GM12865 (cell line): ENCODE data around the gene KRT36.

Source experiments
- DNase-seq: peaks from one replicate; pipeline ENCODE4 v3.0.0; 2010; ENCODE audit warnings: low read depth
- H3K4me3 ChIP-seq: 2 replicates; pipeline ENCODE4 v1.5.1; 2011; ENCODE audit warnings: mild to moderate bottlenecking, low read depth, low read length, control low read depth
- TF ChIP-seq, protein P1 (sequence below): IDR thresholded peaks from 2 replicates; pipeline ENCODE4 v1.5.1; 2011; ENCODE audit warnings: low read length, control low read depth, low read depth, inconsistent platforms; ENCODE audit not compliant: insufficient read depth; ENCODE audit errors: missing control alignments

Gene KRT36

DNA sequence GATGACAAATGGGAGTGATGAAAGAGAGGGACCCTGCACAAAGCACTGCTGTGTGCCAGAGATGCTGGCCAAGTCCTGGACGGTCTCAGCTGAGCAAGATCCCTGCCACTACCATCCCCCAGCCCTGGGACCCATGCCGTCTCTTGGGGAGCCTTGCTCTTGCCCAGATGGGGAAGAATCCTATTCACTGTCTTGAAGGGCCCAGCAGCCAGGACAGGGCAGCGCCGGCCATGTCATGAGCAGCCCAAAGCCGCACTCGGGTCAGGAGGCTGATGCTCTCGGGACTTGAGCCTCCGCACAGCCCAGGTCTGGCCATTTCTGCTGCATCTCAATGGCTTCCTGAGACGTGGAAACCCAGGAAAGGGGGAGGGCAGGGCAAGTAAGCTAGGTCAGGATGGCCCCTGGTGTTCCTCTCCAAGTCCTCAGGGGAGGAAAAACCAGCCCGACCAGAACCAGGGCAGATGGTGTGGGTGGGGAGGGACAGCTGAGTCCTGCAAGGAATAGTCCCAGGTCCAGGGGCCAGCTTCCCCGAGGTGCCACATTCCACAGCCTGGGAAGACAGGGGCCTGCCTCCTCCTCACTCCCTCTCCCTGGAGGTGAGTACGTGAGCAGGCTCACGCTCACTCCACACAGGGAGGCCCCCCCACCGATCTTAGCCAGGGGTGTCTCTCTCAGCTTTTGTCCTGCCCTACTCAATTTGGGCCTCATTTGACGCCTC lies 46.2 kb upstream of the KRT36 start:
- TF ChIP-seq, protein P1, sequence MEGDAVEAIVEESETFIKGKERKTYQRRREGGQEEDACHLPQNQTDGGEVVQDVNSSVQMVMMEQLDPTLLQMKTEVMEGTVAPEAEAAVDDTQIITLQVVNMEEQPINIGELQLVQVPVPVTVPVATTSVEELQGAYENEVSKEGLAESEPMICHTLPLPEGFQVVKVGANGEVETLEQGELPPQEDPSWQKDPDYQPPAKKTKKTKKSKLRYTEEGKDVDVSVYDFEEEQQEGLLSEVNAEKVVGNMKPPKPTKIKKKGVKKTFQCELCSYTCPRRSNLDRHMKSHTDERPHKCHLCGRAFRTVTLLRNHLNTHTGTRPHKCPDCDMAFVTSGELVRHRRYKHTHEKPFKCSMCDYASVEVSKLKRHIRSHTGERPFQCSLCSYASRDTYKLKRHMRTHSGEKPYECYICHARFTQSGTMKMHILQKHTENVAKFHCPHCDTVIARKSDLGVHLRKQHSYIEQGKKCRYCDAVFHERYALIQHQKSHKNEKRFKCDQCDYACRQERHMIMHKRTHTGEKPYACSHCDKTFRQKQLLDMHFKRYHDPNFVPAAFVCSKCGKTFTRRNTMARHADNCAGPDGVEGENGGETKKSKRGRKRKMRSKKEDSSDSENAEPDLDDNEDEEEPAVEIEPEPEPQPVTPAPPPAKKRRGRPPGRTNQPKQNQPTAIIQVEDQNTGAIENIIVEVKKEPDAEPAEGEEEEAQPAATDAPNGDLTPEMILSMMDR = no peak
- no peak for DNase-seq
- no peak overlapping the region for H3K4me3 ChIP-seq

DNA sequence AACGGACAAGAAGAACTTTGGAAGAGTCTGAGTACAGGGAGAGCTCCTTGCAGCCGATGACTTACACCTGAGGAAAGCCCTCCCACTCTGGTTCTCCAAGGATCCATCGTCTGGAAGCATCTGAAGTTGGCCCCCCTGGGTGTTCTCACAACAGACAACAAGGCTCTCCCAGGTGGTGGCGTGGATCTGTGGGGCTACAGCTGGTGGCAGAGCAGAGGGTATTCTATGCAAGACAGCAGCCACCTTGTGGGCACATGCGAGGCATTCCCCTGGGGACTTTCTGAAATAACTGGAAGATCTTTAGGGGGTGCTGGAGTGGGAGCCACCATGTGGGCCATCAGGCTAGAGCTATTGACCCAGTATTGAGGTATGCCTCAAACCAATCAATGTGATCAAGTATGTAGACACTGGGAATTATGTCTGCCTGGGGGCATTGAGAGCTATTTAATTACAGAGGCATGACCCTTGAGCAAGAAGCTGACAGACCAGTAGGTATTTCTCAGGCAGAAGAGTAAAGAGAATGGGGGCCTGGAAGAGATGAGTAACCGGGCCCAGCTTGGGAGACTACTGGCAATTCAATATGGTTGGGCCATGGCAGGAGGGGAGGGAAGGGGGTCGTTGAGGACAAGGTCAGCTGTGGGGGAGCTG lies 45.3 kb upstream of the KRT36 start:
- TF ChIP-seq, protein P1 = no peak
- H3K4me3 ChIP-seq = no peak overlapping the region
- DNase-seq = no peak

DNA sequence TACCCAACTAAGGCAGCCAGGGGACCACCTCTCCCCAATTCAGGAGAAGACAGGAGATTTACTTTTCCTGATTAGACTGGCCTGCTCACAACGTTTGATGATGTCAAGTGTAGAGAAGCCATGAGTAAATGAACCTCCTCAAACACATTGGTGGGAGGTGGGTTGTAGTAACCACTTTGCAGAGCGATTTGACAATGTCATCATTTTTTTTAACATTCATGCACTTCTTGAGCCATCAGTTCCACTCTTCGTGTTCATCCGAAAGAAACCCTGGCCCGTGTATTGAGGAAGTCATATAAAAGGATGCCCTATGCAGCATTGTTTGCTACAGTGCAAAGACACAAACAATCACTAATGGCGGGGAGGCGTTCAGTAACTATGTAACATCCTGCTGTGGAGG lies 43.9 kb upstream of the KRT36 start:
- no peak overlapping the region for H3K4me3 ChIP-seq
- TF ChIP-seq, protein P1 = no peak
- DNase-seq = no peak

DNA sequence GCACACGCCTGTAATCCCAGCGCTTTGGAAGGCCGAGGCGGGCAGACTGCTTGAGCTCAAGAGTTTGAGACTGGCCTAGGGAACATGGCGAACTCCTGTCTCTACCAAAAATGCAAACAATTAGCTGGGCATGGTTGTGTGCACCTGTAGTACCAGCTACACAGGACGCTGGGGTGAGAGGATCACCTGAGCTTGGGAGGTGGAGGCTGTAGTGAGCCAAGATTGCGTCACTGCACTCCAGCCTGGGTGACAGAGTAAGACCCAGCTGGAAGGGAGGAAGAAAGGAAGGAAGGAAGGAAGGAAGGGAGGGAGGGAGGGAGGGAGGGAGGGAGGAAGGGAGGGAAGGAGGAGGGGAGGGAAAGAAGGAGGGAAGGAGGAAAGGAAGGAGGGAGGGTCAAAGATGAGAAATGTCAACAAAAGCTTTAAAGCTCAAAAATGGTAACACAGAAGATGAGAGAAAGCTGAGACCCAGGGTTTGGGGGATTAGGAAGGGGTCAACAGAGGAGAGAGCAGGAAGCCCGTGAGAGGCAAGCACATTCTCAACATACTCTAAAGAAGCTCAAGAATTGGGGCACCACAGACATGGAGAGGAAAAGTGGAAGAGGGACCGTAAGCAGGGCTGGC lies 43.3 kb upstream of the KRT36 start:
- TF ChIP-seq, protein P1 = no peak
- H3K4me3 ChIP-seq = no peak overlapping the region
- no peak for DNase-seq

DNA sequence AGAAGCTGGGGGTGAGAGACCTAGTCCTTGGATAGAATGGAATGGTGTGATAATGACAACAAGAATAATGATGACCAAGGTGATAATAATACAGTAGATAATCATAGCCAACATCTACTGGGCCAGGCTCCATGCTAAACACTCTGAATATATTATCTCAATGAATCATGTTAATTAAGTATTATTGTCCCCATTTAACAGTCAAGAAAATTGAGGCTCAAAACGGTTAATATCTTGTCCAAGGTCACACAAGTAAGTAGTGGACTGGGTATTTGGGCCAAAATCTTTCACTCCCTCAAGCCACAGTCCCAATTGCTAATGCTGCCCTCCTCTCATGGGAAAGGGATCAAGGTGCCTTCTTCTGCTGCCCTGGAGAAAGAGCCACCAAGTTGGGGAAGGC lies 42.3 kb upstream of the KRT36 start:
- no peak for DNase-seq
- H3K4me3 ChIP-seq = no peak overlapping the region
- TF ChIP-seq, protein P1 = no peak

DNA sequence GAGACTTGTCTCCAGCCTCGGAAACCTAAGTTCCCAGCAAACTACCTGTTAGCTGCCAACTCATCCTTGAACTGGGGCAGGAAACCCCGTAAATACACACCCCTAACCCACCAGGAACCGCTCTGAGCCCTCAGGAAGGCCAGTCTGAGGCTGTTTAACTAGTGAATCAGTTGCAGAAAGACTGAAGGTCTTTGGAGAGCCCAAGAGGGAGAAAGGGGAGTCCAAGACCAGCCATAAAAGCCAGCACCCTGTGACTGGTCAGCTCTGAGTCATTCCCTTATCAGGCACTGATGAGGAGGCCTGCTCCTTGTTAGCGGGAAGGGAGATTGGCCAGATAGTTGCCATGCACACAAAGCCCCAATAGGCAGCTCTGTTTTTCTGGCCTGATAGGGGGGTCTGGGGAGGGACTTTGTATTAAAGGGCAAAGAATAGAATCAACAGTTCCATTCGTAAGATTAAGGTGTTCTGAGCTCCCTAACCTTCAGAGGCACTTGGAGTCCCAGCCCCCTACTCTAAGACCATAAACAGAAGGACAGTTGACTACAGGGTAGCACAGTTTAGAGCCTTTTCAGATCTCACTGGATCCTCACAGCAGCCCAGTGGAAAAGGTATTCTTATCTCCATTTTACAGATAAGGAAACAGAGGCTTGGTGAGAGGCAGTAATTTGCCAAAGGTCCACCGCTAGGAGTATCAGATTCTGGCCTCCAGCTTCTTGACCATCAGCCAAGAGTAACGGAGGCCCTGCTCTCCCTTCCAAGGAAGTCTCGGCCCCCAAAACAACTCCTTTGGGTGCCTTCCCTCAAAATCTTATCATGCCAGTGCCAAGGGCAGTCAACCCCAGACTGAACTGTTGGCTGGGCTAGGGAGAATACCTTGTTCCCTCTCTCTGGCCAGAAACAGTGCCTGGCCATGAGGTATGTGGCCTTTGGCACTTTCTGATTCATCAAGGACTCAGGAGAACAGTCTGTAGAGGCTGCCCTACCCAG lies 40.6 kb upstream of the KRT36 start:
- DNase-seq = no peak
- no peak overlapping the region for H3K4me3 ChIP-seq
- TF ChIP-seq, protein P1 = no peak
